ENCODE data around the gene AFAP1L1. TPM values are rescaled to one million over a fixed set of nuclear protein-coding genes. Genes with fewer than 3 reads are reported as not detected.

AFAP1L1 gene
- total and polyA plus RNA-seq, 2 experiments from 2014 or later: 1.2 to 2.3 TPM

- Histone ChIP-seq H2AFZ (no peak overlapping the region), H3K27ac (no peak overlapping the region), H3K79me2 (no peaks in the 10 kb centered on the region), H3K4me3 (no peak overlapping the region), H3K4me1 (ENCODE audit: insufficient read depth) (no peaks in the 10 kb centered on the region), H3K27me3 (peaks cover 32% of the 10 kb centered on the region), H3K4me2 (no peak overlapping the region), H3K9me3 (ENCODE audit: low read depth) (no peaks in the 10 kb centered on the region), H4K20me1 (ENCODE audit: insufficient read depth, poor library complexity, severe bottlenecking) (no peaks in the 10 kb centered on the region), H3K9me2 (replicated peaks; ENCODE audit: insufficient read depth) (no peaks in the 10 kb centered on the region), H3K36me3 (replicated peaks; ENCODE audit: insufficient read depth, low read depth) (no peaks in the 10 kb centered on the region)
- no peak for TF ChIP-seq CTCF (IDR thresholded peaks at IDR 0.05; ENCODE audit: poor library complexity)
- TF ChIP-seq EZH2 (IDR thresholded peaks at IDR 0.05; ENCODE audit: borderline replicate concordance): no peak
- no peak for TF ChIP-seq EZH2phosphoT487 (IDR thresholded peaks at IDR 0.05; ENCODE audit: low read depth, severe bottlenecking, unreplicated experiment)
- WGBS (ENCODE audit: low lambda C conversion rate, missing lambda C conversion rate): 83% methylated on average over 13 of the region's 13 CpGs
- no peak for DNase-seq (ENCODE audit: low spot score)
These were observed 31.2 kb upstream of the AFAP1L1 start for GRCh38 chr5:149240354-149240998.

GRCh38 chr5:149242339-149242738, 29.3 kb upstream of the AFAP1L1 start:
- DNase-seq (ENCODE audit: low spot score): no peak
- H3K4me3 ChIP-seq: no peak overlapping the region
- peaks cover 13% of the 10 kb centered on the region for H3K27me3 ChIP-seq
- H3K4me1 ChIP-seq (ENCODE audit: insufficient read depth): no peaks in the 10 kb centered on the region
- no peaks in the 10 kb centered on the region for H3K36me3 ChIP-seq (replicated peaks; ENCODE audit: insufficient read depth, low read depth)
- WGBS (ENCODE audit: low lambda C conversion rate, missing lambda C conversion rate): 93% methylated on average over 3 of the region's 3 CpGs
- H3K4me2 ChIP-seq: no peak overlapping the region
- H3K27ac ChIP-seq: no peak overlapping the region
- no peaks in the 10 kb centered on the region for H4K20me1 ChIP-seq (ENCODE audit: insufficient read depth, poor library complexity, severe bottlenecking)
- H3K9me2 ChIP-seq (replicated peaks; ENCODE audit: insufficient read depth): no peaks in the 10 kb centered on the region
- H3K79me2 ChIP-seq: no peaks in the 10 kb centered on the region
- H3K9me3 ChIP-seq (ENCODE audit: low read depth): no peaks in the 10 kb centered on the region
- TF ChIP-seq EZH2 (IDR thresholded peaks at IDR 0.05; ENCODE audit: borderline replicate concordance): no peak
- TF ChIP-seq CTCF (IDR thresholded peaks at IDR 0.05; ENCODE audit: poor library complexity): no peak
- TF ChIP-seq EZH2phosphoT487 (IDR thresholded peaks at IDR 0.05; ENCODE audit: low read depth, severe bottlenecking, unreplicated experiment): no peak
- H2AFZ ChIP-seq: no peak overlapping the region

GRCh38 chr5:149246906-149247305, 24.8 kb upstream of the AFAP1L1 start:
- no peaks in the 10 kb centered on the region for H3K9me3 ChIP-seq (ENCODE audit: low read depth)
- H3K9me2 ChIP-seq (replicated peaks; ENCODE audit: insufficient read depth): no peaks in the 10 kb centered on the region
- H3K36me3 ChIP-seq (replicated peaks; ENCODE audit: insufficient read depth, low read depth): no peaks in the 10 kb centered on the region
- WGBS (ENCODE audit: low lambda C conversion rate, missing lambda C conversion rate): 88% methylated on average over 4 of the region's 4 CpGs
- H3K4me3 ChIP-seq: no peak overlapping the region
- H3K4me2 ChIP-seq: no peak overlapping the region
- H2AFZ ChIP-seq: no peak overlapping the region
- TF ChIP-seq CTCF (IDR thresholded peaks at IDR 0.05; ENCODE audit: poor library complexity): no peak
- no peak for TF ChIP-seq EZH2 (IDR thresholded peaks at IDR 0.05; ENCODE audit: borderline replicate concordance)
- no peak for TF ChIP-seq EZH2phosphoT487 (IDR thresholded peaks at IDR 0.05; ENCODE audit: low read depth, severe bottlenecking, unreplicated experiment)
- no peaks in the 10 kb centered on the region for H3K79me2 ChIP-seq
- no peak for DNase-seq (ENCODE audit: low spot score)
- H3K27ac ChIP-seq: no peak overlapping the region
- peaks cover 6% of the 10 kb centered on the region for H3K27me3 ChIP-seq
- no peaks in the 10 kb centered on the region for H3K4me1 ChIP-seq (ENCODE audit: insufficient read depth)
- no peaks in the 10 kb centered on the region for H4K20me1 ChIP-seq (ENCODE audit: insufficient read depth, poor library complexity, severe bottlenecking)
